WTC11 (cell line): ENCODE measurements around the gene SOCS3. TPM values are rescaled to one million over a fixed set of nuclear protein-coding genes. Genes with fewer than 3 reads are reported as not detected.

Experiments used
- ATAC-seq: fragments of 200-7000 bp; cut with Tn5 transposase; 2 replicates; pipeline ENCODE4 v1.10.0; 2021; ENCODE audit warnings: mild to moderate bottlenecking, moderate library complexity
- CTCF ChIA-PET: fragments of 300-600 bp; sonication (Branson Sonifier 250); formaldehyde crosslinking; loops from one replicate; lab custom pipeline; 2021; ENCODE audit warnings: antibody characterized with exemption; lab: Charles Lee
- POLR2A ChIA-PET: fragments of 350-600 bp; sonication (Branson Sonifier 250); formaldehyde crosslinking; loops from one replicate; lab custom pipeline; 2021; ENCODE audit warnings: antibody characterized with exemption; lab: Charles Lee
- DNase-seq: peaks from one replicate; pipeline ENCODE4 v3.0.0; 2021; ENCODE audit warnings: low spot score
- H3K27ac Mint-ChIP-seq: 2 replicates; pipeline ENCODE4 v1.8.0; 2021; ENCODE audit warnings: mixed read lengths
- H3K27me3 Mint-ChIP-seq: 2 replicates; pipeline ENCODE4 v1.8.0; 2021; ENCODE audit warnings: low read depth, mild to moderate bottlenecking, moderate library complexity, mixed read lengths
- H3K36me3 Mint-ChIP-seq: 2 replicates; pipeline ENCODE4 v1.8.0; 2021; ENCODE audit warnings: mixed read lengths
- H3K4me1 Mint-ChIP-seq: 2 replicates; pipeline ENCODE4 v1.8.0; 2022; ENCODE audit warnings: mixed read lengths
- H3K4me3 Mint-ChIP-seq: 2 replicates; pipeline ENCODE4 v1.8.0; 2021; ENCODE audit warnings: mild to moderate bottlenecking, moderate library complexity, mixed read lengths
- H3K9me3 Mint-ChIP-seq: 2 replicates; pipeline ENCODE4 v1.8.0; 2021; ENCODE audit warnings: mixed read lengths
- ELF4 ChIP-seq: sonication (generic); formaldehyde crosslinking; IDR thresholded peaks from 2 replicates; pipeline ENCODE4 v1.8.1; 2022; ENCODE audit warnings: low read depth, mild to moderate bottlenecking, moderate library complexity, missing genetic modification reagents
- EMX1 ChIP-seq: fragments of 250-450 bp; sonication (Bioruptor Pico); IDR thresholded peaks from 2 replicates; pipeline ENCODE4 v1.8.0; 2021; ENCODE audit warnings: mild to moderate bottlenecking
- JAZF1 ChIP-seq: fragments of 250-450 bp; sonication (Bioruptor Pico); IDR thresholded peaks from 2 replicates; pipeline ENCODE4 v1.9.0; 2021; ENCODE audit warnings: moderate library complexity, mild to moderate bottlenecking, inconsistent platforms
- NR1H2 ChIP-seq: sonication (generic); formaldehyde crosslinking; IDR thresholded peaks from 2 replicates; pipeline ENCODE4 v1.9.0; 2021; ENCODE audit warnings: mild to moderate bottlenecking, moderate library complexity, missing genetic modification reagents
- NR3C1 ChIP-seq: sonication (generic); formaldehyde crosslinking; conservative IDR thresholded peaks from 2 replicates; pipeline ENCODE4 v1.8.1; 2023; ENCODE audit warnings: low read depth, mild to moderate bottlenecking, missing genetic modification reagents
- SP1 ChIP-seq: sonication (generic); formaldehyde crosslinking; conservative IDR thresholded peaks from 2 replicates; pipeline ENCODE4 v1.8.1; 2022; ENCODE audit warnings: missing genetic modification reagents
- TCF7 ChIP-seq: sonication (generic); formaldehyde crosslinking; IDR thresholded peaks from 2 replicates; pipeline ENCODE4 v1.8.0; 2022; ENCODE audit warnings: mild to moderate bottlenecking, low read depth, missing genetic modification reagents, moderate library complexity
- ZNF121 ChIP-seq: sonication (generic); formaldehyde crosslinking; IDR thresholded peaks from 2 replicates; pipeline ENCODE4 v1.8.0; 2023; ENCODE audit warnings: missing genetic modification reagents
- ZNF232 ChIP-seq: sonication (generic); formaldehyde crosslinking; IDR thresholded peaks from 2 replicates; pipeline ENCODE4 v1.8.0; 2022; ENCODE audit warnings: mild to moderate bottlenecking, missing genetic modification reagents
- ZNF263 ChIP-seq: sonication (generic); formaldehyde crosslinking; IDR thresholded peaks from 2 replicates; pipeline ENCODE4 v1.8.1; 2022; ENCODE audit warnings: low read depth, mild to moderate bottlenecking, moderate library complexity, missing genetic modification reagents
- ZNF317 ChIP-seq: sonication (generic); formaldehyde crosslinking; IDR thresholded peaks from 2 replicates; pipeline ENCODE4 v1.8.1; 2023; ENCODE audit warnings: low read depth, mild to moderate bottlenecking, moderate library complexity, missing genetic modification reagents, borderline replicate concordance
- ZNF423 ChIP-seq: fragments of 250-450 bp; sonication (Bioruptor Pico); IDR thresholded peaks from 2 replicates; pipeline ENCODE4 v2.1.2; 2022; ENCODE audit warnings: mild to moderate bottlenecking, moderate library complexity
- total RNA-seq: library from RNA; stranded (reverse); gene quantifications from 3 replicates; pipeline ENCODE4 v1.2.3, GENCODE V29; 2021
- TF ChIP-seq, protein P1 (sequence below): sonication (generic); formaldehyde crosslinking; IDR thresholded peaks from 2 replicates; pipeline ENCODE4 v1.8.1; 2023; ENCODE audit warnings: mild to moderate bottlenecking, missing genetic modification reagents
- TF ChIP-seq, protein P2 (sequence below): sonication (generic); formaldehyde crosslinking; IDR thresholded peaks from 2 replicates; pipeline ENCODE4 v1.8.0; 2022; ENCODE audit warnings: mild to moderate bottlenecking, missing genetic modification reagents
- TF ChIP-seq, protein P3 (sequence below): sonication (generic); formaldehyde crosslinking; IDR thresholded peaks from 2 replicates; pipeline ENCODE4 v1.8.0; 2022; ENCODE audit warnings: mild to moderate bottlenecking, missing genetic modification reagents
- TF ChIP-seq, protein P4 (sequence below): sonication (generic); formaldehyde crosslinking; IDR thresholded peaks from 2 replicates; pipeline ENCODE4 v1.8.1; 2023; ENCODE audit warnings: mild to moderate bottlenecking, moderate library complexity, missing genetic modification reagents
- TF ChIP-seq, protein P5 (sequence below): sonication (generic); formaldehyde crosslinking; IDR thresholded peaks from 2 replicates; pipeline ENCODE4 v1.8.1; 2022; ENCODE audit warnings: missing genetic modification reagents, borderline replicate concordance
- TF ChIP-seq, protein P6 (sequence below): sonication (generic); formaldehyde crosslinking; IDR thresholded peaks from 2 replicates; pipeline ENCODE4 v1.8.0; 2022; ENCODE audit warnings: mild to moderate bottlenecking, missing genetic modification reagents
- TF ChIP-seq, protein P7 (sequence below): sonication (generic); formaldehyde crosslinking; IDR thresholded peaks from 2 replicates; pipeline ENCODE4 v1.8.0; 2023; ENCODE audit warnings: missing genetic modification reagents, mild to moderate bottlenecking, borderline replicate concordance

Gene SOCS3
- total RNA-seq, 1 experiment from 2014 or later: 23.8 TPM

DNA sequence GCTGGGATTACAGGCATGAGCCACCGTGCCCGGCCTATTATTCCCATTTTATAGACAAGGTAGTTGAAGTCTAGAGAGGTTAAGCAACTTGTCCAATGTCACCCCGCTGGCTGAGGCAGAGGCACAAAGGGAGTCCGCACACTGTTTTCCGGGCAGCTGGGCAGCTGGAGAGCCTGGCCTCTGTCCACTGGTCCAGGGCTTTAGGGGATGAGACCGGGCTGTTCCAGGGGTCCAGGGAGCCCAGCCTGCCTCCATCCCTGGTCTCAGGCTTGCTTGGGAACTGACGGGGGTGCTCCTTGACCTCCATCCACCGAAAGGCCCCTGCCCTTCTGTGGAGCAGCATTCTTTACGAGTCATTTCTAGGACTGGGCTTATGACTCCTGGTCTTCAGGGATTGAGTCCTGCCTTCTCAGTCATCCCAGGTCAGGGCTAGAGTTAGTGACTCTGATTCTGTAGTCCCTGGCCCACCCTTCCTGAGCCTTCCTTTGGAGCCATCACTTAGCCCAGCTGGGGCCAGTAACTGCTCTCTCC, 37.5 kb downstream of the SOCS3 start (continued):
- TF ChIP-seq, protein P1, sequence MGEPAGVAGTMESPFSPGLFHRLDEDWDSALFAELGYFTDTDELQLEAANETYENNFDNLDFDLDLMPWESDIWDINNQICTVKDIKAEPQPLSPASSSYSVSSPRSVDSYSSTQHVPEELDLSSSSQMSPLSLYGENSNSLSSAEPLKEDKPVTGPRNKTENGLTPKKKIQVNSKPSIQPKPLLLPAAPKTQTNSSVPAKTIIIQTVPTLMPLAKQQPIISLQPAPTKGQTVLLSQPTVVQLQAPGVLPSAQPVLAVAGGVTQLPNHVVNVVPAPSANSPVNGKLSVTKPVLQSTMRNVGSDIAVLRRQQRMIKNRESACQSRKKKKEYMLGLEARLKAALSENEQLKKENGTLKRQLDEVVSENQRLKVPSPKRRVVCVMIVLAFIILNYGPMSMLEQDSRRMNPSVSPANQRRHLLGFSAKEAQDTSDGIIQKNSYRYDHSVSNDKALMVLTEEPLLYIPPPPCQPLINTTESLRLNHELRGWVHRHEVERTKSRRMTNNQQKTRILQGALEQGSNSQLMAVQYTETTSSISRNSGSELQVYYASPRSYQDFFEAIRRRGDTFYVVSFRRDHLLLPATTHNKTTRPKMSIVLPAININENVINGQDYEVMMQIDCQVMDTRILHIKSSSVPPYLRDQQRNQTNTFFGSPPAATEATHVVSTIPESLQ (CRISPR knock-in tag): no peak
- TF ChIP-seq, protein P2, sequence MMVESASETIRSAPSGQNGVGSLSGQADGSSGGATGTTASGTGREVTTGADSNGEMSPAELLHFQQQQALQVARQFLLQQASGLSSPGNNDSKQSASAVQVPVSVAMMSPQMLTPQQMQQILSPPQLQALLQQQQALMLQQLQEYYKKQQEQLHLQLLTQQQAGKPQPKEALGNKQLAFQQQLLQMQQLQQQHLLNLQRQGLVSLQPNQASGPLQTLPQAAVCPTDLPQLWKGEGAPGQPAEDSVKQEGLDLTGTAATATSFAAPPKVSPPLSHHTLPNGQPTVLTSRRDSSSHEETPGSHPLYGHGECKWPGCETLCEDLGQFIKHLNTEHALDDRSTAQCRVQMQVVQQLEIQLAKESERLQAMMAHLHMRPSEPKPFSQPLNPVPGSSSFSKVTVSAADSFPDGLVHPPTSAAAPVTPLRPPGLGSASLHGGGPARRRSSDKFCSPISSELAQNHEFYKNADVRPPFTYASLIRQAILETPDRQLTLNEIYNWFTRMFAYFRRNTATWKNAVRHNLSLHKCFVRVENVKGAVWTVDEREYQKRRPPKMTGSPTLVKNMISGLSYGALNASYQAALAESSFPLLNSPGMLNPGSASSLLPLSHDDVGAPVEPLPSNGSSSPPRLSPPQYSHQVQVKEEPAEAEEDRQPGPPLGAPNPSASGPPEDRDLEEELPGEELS: no peak
- TF ChIP-seq, protein P3, sequence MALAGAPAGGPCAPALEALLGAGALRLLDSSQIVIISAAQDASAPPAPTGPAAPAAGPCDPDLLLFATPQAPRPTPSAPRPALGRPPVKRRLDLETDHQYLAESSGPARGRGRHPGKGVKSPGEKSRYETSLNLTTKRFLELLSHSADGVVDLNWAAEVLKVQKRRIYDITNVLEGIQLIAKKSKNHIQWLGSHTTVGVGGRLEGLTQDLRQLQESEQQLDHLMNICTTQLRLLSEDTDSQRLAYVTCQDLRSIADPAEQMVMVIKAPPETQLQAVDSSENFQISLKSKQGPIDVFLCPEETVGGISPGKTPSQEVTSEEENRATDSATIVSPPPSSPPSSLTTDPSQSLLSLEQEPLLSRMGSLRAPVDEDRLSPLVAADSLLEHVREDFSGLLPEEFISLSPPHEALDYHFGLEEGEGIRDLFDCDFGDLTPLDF (CRISPR knock-in tag): no peak
- no peak for TF ChIP-seq ZNF423 (CRISPR knock-in tag)
- TF ChIP-seq ZNF263 (CRISPR knock-in tag): no peak
- no peak for TF ChIP-seq TCF7 (CRISPR knock-in tag)
- TF ChIP-seq, protein P4, sequence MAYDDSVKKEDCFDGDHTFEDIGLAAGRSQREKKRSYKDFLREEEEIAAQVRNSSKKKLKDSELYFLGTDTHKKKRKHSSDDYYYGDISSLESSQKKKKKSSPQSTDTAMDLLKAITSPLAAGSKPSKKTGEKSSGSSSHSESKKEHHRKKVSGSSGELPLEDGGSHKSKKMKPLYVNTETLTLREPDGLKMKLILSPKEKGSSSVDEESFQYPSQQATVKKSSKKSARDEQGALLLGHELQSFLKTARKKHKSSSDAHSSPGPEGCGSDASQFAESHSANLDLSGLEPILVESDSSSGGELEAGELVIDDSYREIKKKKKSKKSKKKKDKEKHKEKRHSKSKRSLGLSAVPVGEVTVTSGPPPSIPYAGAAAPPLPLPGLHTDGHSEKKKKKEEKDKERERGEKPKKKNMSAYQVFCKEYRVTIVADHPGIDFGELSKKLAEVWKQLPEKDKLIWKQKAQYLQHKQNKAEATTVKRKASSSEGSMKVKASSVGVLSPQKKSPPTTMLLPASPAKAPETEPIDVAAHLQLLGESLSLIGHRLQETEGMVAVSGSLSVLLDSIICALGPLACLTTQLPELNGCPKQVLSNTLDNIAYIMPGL (CRISPR knock-in tag): no peak
- TF ChIP-seq, protein P5, sequence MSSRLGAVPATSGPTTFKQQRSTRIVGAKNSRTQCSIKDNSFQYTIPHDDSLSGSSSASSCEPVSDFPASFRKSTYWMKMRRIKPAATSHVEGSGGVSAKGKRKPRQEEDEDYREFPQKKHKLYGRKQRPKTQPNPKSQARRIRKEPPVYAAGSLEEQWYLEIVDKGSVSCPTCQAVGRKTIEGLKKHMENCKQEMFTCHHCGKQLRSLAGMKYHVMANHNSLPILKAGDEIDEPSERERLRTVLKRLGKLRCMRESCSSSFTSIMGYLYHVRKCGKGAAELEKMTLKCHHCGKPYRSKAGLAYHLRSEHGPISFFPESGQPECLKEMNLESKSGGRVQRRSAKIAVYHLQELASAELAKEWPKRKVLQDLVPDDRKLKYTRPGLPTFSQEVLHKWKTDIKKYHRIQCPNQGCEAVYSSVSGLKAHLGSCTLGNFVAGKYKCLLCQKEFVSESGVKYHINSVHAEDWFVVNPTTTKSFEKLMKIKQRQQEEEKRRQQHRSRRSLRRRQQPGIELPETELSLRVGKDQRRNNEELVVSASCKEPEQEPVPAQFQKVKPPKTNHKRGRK (CRISPR knock-in tag): no peak
- TF ChIP-seq ZNF121 (CRISPR knock-in tag): no peak
- no peak for TF ChIP-seq ELF4 (CRISPR knock-in tag)
- TF ChIP-seq, protein P6, sequence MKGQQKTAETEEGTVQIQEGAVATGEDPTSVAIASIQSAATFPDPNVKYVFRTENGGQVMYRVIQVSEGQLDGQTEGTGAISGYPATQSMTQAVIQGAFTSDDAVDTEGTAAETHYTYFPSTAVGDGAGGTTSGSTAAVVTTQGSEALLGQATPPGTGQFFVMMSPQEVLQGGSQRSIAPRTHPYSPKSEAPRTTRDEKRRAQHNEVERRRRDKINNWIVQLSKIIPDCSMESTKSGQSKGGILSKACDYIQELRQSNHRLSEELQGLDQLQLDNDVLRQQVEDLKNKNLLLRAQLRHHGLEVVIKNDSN (CRISPR knock-in tag): no peak

DNA sequence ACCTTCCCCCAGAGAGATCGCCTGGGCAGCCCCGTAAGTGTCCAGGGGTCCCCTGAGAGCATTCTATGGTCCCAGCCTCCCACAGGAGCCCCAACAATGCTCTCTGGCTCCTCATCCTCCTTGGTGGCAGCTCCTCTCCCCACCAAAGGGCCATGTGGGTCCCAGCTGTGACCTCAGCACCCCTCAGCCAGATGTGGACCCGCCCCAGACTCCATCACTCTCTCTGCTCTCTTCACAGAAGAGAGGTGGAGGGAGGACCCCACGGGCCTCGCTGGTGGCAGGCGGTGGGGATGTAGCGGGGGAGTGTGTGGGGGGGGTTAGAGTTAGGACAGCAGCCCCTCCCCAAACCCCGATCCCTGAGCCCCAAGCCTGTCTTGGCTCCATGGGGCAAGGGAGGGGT, 41.0 kb downstream of the SOCS3 start:
- DNase-seq (no peak), ATAC-seq (no peak)
- peaks cover 54% of the 10 kb centered on the region for H3K4me1 Mint-ChIP-seq
- H3K4me3 Mint-ChIP-seq: no peak overlapping the region
- no peaks in the 10 kb centered on the region for H3K36me3 Mint-ChIP-seq
- H3K9me3 Mint-ChIP-seq: no peaks in the 10 kb centered on the region
- CTCF ChIA-PET: interaction anchor here (4.4 kb wide), 1 partner anchor 43 kb away, joined by 23 read pairs; no protein-coding TSS in a partner anchor
- no peak overlapping the region for H3K27ac Mint-ChIP-seq
- no peaks in the 10 kb centered on the region for H3K27me3 Mint-ChIP-seq
- POLR2A ChIA-PET: interaction anchor here (0.9 kb wide), 1 partner anchor 65 kb away, joined by 3 read pairs; no protein-coding TSS in a partner anchor
- TF ChIP-seq JAZF1: no peak
- TF ChIP-seq SP1 (CRISPR knock-in tag): no peak
- TF ChIP-seq, protein P7, sequence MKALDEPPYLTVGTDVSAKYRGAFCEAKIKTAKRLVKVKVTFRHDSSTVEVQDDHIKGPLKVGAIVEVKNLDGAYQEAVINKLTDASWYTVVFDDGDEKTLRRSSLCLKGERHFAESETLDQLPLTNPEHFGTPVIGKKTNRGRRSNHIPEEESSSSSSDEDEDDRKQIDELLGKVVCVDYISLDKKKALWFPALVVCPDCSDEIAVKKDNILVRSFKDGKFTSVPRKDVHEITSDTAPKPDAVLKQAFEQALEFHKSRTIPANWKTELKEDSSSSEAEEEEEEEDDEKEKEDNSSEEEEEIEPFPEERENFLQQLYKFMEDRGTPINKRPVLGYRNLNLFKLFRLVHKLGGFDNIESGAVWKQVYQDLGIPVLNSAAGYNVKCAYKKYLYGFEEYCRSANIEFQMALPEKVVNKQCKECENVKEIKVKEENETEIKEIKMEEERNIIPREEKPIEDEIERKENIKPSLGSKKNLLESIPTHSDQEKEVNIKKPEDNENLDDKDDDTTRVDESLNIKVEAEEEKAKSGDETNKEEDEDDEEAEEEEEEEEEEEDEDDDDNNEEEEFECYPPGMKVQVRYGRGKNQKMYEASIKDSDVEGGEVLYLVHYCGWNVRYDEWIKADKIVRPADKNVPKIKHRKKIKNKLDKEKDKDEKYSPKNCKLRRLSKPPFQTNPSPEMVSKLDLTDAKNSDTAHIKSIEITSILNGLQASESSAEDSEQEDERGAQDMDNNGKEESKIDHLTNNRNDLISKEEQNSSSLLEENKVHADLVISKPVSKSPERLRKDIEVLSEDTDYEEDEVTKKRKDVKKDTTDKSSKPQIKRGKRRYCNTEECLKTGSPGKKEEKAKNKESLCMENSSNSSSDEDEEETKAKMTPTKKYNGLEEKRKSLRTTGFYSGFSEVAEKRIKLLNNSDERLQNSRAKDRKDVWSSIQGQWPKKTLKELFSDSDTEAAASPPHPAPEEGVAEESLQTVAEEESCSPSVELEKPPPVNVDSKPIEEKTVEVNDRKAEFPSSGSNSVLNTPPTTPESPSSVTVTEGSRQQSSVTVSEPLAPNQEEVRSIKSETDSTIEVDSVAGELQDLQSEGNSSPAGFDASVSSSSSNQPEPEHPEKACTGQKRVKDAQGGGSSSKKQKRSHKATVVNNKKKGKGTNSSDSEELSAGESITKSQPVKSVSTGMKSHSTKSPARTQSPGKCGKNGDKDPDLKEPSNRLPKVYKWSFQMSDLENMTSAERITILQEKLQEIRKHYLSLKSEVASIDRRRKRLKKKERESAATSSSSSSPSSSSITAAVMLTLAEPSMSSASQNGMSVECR (CRISPR knock-in tag): no peak
- TF ChIP-seq ZNF317 (CRISPR knock-in tag): no peak
- TF ChIP-seq ZNF232 (CRISPR knock-in tag): no peak
- TF ChIP-seq, protein P2: no peak
- no peak for TF ChIP-seq NR1H2 (CRISPR knock-in tag)
- TF ChIP-seq NR3C1 (CRISPR knock-in tag): no peak
- TF ChIP-seq EMX1: no peak
